ENCODE data around the gene SLC22A12.
"Not testable (repeated sequence)": the region's sequence is repeated elsewhere in the genome, so short reads cannot be mapped to it uniquely, and the experiment has no call there.

The SLC22A12 gene

DNA sequence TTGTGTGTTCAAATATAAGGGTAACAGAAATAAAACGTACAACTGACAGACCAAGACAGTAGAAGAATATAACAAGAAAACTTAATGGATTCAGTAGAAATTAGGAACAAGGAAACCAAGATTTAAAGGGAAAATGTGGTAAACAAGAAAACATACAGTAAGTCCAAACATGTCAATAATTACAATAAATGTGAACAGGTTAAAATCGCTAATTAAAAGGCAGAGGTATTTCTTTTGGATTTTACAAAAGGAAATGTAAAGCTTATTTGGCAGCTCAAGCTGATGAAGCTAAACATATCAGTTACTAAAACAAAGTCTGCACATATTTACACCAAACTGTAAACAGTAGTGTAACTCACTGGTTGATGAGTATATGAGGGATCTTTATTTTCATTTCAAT is 2.3 kb upstream of the SLC22A12 start:
- DNase-seq: no peak

DNA sequence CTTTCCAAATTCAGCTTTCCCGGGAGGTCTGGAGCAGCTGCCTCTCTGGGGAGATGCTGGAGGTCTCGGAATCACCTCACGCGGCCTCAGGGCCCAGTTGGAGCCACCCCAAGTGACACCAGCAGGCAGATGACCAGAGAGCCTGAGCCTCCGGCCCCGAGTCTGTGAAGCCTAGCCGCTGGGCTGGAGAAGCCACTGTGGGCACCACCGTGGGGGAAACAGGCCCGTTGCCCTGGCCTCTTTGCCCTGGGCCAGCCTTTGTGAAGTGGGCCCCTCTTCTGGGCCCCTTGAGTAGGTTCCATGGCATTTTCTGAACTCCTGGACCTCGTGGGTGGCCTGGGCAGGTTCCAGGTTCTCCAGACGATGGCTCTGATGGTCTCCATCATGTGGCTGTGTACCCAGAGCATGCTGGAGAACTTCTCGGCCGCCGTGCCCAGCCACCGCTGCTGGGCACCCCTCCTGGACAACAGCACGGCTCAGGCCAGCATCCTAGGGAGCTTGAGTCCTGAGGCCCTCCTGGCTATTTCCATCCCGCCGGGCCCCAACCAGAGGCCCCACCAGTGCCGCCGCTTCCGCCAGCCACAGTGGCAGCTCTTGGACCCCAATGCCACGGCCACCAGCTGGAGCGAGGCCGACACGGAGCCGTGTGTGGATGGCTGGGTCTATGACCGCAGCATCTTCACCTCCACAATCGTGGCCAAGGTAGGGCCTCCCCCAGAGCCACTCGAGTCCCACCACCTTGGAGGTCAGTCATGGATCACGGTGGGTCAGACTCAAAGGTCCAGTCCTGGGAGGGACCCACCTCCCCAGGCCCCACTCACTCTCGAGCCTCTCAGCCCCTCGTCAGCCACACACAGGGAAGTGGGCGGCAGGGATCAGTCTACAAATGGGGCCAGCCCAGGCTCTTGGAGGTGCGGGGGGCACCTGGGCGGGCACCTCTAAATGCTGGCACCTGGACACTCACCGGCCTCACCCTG is 525 bp downstream of the SLC22A12 start:
- no peak for DNase-seq

DNA sequence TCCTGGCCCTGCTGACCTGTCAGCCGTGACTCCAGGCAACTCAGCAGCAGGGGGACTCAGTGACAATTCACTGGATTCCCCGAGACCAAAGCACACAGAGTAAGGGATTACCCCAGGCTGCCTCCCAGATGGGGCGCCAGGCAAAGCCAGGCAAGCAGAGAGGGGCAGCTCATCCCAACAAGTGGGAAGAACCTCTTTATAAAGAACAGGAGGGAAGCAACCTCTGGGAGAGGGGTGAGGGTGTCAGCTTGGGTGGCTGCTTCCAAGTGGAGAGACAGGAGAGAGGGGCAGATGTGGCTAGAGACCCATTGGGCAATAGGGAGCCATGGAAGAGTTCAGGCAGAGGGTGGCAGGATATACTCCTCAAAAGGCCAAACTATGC is 1.2 kb downstream of the SLC22A12 start:
- no peak for DNase-seq

DNA sequence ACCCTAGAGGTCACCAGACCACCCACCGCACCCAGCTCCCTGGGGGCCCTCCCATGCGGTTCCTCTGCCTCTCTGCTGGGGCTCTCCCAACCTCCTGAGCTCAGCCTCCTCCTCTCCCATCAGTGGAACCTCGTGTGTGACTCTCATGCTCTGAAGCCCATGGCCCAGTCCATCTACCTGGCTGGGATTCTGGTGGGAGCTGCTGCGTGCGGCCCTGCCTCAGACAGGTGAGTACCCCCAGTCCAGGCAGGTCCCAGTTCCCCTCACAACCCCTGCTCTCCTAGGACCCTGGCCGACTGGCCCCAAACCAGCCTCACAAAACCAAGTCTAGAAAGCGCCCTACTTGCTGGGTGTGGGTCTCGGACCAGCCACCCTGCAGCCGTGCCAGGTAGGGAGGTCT is 1.6 kb downstream of the SLC22A12 start:
- DNase-seq: no peak

DNA sequence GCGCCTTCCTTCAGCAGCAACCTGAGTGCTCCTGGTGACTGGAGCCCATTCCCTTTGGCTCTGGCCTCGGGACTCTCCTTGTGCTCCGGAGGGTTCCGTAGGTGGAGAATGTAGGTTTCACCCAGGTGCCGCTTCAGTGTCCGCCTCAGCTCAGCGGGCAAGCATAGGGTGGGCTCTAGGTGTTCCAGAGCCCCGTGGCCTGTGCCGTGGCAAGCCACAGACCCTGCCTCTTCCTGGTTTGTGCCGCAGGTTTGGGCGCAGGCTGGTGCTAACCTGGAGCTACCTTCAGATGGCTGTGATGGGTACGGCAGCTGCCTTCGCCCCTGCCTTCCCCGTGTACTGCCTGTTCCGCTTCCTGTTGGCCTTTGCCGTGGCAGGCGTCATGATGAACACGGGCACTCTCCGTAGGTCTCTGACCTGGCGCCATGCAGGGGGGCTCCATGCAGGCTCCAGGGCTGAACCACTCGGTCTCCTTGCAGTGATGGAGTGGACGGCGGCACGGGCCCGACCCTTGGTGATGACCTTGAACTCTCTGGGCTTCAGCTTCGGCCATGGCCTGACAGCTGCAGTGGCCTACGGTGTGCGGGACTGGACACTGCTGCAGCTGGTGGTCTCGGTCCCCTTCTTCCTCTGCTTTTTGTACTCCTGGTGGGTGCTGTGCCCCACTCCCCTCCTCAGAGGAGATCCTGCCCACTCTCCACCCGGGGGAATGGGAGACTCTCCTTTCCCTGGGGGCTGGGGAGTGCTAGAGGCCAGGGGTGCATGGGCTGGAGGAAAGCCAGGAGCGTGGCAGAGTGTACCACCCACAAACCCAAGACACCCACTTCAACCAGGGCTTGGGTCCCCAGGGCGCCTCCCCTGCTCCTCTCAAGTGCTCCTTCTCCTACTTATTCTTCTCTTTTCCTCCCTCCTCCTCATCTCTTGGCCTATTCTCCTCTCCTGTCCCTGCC is 2.4 kb downstream of the SLC22A12 start:
- no peak for DNase-seq

DNA sequence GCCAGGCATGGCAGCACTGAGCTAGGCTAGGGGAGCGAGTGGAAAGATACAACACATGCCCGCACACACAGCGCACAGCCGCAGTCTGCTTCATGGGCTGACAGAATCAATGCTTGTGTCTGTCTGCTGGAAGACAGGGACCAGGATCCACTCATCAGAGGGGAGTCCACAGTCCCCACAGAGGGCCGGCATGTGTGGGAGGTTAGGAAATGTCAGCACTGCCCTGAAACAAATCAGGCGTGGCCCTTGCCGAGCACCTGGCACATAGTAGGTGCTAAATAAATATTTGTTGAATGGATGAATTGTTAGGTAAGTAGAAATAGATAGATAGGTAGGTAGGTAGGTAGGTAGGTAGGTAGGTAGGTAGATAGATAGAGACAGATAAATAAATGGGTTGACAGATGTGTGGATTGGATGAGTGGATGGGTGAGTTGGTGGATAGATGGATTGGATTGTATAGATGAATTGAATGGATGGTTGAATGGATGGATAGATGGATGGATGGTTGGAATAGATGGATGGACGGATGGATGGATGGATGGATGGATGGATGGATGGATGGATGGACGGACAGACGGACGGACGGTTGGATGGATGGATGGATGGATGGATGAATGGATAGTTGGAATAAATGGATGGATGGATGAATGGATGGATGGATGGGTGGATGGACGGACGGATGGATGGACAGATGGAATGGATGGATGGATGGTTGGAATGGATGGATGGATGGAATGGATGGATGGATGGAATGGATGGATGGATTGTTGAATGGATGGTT is 3.3 kb downstream of the SLC22A12 start:
- no peak for DNase-seq

DNA sequence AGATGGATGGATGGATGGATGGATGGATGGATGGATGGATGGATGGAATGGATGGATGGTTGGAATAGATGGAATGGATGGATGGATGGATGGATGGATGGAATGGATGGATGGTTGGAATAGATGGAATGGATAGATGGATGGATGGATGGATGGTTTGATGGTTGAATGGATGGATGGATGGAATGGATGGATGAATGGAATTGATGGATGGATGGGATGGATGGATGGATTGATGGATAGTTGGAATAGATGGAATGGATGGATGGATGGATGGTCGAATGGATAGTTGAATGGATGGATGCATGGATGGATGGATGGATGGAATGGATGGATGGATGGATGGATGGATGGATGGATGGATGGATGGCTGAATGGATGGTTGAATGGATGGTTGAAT is 4.9 kb downstream of the SLC22A12 start:
- DNase-seq: not testable (repeated sequence)

DNA sequence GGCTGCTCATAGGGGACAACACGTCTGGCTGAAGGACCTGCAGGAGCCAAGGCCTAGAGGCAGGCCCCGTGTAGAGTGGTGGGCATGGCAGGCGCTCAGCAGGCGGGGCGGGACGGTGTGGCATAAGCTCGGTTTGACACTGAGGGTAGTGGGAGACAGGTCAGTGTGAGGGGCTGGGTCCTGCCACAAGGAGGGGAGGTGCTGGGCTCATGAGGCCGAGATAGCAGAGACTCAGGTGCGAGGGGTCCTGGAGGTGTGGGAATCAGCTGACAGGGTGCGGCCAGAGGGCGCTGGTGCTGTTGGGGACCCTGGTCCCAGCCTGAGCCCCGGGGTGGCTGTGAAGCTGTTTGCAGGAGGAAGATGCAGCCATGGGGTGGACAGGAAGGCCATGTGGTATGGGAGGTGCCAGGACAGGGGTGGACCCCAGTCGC is 6.7 kb downstream of the SLC22A12 start:
- DNase-seq: no peak

DNA sequence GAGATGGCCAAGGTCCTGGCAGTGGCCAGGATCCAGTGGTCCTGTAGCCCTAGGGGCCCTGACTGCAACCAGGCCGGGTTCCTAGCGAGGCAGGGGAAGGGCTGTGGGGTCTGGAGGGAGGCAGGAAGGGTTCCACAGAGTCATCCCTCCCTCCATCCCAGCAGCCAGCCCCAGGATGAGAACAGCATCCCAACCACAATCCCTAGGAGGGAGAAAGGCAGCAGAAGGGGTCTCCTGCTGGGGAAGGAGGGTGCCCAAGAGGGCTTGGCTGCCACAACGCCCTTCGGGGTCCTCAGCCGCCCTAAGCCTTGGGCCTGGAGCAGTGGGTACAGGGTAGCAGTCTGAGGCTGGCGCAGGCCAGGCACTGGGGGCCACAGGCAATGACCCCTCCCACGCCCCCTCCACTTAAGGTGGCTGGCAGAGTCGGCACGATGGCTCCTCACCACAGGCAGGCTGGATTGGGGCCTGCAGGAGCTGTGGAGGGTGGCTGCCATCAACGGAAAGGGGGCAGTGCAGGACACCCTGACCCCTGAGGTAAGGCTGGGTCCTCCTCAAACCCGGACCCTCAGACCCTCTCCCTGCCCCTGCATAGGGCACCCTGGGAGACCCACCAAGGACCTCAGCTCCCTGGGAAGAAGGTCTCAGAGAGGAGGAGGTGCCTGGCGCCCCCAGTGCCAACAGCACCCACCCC is 7.2 kb downstream of the SLC22A12 start:
- DNase-seq: no peak

DNA sequence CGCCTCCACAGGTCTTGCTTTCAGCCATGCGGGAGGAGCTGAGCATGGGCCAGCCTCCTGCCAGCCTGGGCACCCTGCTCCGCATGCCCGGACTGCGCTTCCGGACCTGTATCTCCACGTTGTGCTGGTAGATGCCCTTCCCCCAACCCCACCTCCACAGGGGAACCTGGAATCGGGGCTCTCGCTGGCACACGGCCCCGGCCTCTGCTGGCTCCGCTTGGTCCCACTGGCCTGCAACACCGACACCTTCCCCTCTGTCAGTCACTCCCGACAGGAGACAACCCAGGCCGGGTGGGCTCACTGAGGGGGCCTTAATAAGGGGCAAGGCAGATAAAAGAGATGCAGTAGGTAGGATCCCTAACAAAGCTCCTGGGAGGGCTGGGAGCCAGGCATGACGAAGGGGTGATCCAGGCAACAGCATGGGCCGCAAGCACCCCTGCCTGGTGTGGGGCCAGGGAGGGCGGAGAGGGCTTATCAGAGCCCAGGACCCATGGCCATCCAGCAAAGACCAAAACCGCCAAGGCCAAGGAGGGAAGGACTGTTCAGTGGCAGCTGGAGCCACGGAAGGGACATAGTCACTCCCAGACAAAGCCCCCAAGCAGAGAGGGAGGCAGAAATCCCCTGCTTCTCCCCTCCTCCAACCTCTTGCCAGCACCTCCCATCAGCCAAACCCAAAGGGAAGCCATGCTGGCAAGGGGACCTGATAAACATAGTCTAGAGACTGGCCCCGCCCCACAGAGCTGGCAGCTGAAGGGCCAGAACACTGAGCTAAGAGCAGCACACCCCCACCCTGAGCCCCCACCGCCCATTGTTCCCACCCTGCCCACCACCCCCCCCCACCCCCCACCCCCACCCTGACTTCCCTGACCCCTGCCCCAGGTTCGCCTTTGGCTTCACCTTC is 8.0 kb downstream of the SLC22A12 start:
- no peak for DNase-seq

DNA sequence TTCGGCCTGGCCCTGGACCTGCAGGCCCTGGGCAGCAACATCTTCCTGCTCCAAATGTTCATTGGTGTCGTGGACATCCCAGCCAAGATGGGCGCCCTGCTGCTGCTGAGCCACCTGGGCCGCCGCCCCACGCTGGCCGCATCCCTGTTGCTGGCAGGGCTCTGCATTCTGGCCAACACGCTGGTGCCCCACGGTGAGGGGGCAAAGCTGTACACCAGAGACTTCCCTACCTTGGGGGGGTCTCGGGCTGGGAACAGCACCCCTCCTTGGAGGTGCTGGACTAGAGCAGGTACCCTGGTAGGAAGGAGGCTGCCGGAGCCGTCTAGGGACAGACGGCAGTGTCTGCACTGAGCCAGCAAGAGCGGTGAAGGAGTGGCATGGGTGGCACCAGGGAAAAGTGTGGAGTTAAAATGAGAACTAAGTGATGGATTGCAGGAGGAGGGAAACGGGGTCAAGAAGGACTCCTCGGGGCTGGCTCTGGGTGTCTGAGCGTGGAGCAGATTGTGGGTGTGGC is 8.7 kb downstream of the SLC22A12 start:
- DNase-seq: no peak

DNA sequence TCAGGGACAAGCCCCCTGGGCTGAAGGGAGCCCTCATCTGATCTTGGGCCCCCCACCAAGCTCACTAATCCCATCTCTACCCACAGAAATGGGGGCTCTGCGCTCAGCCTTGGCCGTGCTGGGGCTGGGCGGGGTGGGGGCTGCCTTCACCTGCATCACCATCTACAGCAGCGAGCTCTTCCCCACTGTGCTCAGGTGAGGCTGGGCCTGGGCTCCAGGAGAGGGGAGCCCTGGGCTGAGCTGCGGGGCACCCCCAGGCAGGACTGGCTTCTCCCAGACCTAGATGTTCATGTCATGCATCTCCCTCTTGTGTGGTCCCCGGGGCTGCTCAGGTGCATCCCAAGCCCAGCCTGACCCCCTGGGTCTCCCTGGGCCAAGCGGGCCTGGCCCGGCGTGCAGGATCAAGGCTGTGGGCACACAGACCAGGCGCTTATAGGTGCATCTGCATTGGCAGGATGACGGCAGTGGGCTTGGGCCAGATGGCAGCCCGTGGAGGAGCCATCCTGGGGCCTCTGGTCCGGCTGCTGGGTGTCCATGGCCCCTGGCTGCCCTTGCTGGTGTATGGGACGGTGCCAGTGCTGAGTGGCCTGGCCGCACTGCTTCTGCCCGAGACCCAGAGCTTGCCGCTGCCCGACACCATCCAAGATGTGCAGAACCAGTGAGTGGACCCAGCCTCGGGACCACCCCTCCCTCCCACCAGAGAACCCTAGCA is 9.4 kb downstream of the SLC22A12 start:
- no peak for DNase-seq

DNA sequence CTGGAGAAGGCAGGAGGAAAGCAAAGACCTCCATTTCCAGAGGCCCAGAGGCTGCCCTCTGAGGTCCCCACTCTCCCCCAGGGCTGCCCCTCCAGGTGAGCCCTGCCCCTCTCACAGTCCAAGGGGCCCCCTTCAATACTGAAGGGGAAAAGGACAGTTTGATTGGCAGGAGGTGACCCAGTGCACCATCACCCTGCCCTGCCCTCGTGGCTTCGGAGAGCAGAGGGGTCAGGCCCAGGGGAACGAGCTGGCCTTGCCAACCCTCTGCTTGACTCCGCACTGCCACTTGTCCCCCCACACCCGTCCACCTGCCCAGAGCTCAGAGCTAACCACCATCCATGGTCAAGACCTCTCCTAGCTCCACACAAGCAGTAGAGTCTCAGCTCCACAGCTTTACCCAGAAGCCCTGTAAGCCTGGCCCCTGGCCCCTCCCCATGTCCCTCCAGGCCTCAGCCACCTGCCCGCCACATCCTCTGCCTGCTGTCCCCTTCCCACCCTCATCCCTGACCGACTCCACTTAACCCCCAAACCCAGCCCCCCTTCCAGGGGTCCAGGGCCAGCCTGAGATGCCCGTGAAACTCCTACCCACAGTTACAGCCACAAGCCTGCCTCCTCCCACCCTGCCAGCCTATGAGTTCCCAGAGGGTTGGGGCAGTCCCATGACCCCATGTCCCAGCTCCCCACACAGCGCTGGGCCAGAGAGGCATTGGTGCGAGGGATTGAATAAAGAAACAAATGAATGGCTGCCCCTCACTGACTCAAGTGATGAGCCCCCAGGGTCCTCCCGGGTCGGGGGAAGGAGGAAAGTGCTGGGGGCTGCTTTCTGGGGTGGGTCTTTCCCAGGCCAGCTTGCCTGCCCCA is 10.8 kb downstream of the SLC22A12 start:
- no peak for DNase-seq

DNA sequence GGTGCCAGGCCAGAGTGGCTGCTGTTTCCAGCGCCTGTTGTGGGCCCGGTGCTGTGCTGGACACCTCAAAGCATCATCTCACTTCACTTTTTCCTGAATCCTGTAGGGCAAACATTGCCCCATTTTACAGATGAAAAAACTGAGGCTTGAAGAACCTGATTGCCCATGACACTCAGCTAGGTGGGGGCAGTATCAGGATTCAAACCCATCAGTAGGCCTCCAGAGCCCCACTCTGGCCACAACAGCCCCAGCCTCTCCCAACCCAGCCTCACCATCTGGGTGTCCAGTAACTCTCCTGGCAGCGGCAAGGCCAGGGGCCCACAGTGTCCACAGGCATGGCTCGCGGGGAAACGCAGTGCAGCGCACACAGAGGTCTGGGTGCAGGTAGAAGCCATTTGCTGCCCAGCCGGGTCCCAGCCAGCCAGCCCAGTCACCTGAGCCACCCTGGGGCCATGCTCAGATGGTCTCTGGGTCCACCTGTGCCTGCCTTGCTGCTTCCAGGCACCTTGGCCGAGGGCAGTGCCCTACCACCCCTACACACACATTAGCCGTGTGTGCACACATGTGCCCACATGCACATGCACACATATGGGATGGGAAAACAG is 11.5 kb downstream of the SLC22A12 start:
- DNase-seq: no peak

DNA sequence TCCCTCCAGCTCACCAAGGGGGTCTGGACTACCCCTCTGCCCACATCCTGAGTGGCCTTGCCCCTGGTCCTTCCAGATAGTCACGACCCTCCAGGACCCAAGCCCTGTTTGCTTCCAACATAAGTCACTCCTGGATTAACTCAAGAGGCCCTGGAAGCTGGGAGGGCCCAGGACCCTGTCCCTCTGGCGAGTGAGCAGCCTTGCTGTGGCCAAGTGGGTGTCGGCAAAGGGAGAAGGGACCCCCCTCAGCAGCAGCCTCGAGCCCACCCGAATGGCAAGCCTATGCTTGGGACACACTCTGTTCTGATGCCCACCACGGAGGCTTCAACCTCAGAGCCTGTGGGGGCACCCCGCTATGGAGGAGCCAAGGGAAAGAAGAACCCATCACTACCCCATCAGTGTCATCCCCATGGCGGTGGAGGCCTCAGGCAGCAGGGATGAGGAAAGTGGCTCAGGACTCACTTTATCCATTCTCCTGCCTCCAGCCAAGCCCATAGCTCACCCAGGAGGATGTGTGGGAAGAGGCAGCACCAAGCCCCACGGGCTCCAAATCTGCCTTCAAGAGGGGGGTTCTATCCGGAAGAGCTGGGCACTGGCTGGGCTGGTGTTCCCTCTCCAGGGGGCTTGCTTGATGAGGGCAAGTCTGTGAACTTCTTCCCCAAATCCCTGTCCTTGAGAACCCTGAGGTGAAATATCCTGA is 12.5 kb downstream of the SLC22A12 start:
- no peak for DNase-seq

DNA sequence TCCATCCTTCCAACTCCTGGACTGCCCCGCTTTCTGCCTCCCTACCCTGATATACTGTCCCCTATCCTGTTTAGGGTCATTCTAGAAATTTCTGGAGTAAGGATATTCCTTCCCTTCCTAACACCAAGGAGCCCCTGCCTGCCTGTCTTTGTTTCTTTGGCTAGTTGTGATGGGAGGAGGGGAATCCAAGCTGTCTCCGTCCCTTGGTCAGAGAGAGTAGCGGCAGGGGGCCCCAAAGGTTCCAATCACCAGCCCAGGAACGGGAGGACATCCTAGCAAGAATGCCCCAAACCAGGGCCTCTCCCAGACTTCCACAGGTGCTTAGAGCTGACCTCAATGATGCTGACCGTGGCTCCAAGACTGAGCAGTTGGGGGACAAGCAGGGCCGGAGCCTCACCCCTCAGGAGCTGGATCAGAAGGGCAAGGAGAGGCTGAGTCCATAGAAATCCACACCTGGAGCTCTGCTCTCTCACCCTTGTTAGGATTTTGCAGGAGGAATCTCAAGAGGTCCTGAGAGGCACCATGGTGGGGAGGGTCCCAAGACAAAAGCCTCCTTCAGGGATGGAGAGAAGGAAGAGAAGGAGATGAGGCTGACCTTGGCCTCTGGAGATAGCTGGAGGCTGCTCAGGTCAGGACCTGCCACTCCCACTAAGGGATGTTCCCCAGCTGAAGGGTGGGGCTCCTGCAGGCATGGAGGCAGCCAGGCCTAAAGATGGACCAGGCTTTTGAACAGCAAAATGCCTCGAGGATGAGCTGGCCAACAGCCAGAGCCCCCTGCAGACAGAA is 13.6 kb downstream of the SLC22A12 start:
- no peak for DNase-seq

DNA sequence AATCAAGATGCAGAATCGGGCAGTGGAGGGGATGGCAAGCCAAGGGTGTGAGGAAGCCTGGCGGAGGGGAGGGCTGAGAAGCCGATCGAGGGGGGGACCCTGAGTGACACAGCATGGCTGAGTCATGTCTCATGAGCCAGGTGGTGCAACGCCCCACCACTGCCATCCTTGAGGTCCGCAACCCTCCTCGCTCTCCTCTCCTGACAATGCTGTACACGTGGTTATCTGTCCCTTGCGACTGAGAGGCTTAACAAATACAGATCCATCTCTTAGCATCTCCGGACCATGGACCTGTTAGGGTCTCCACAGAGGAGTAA is 14.2 kb downstream of the SLC22A12 start:
- no peak for DNase-seq

Measured in activated CD4-positive, alpha-beta T cell treated with anti-CD3 and anti-CD28 coated beads, Interleukin-10, Interleukin-2, amounts not matched to agents 100 ng/mL and 50 ng/mL, durations not matched to agents 16 hours and 8 hours (primary cell).